IPS-20b (cell line): ENCODE data around the gene ZNF764.
"Not testable (repeated sequence)": the region's sequence is repeated elsewhere in the genome, so short reads cannot be mapped to it uniquely, and the experiment has no call there.

Source experiments
- H3K27ac ChIP-seq: one replicate; pipeline ENCODE4 v1.5.1; 2013; ENCODE audit warnings: low read length
- H3K27me3 ChIP-seq: 2 replicates; pipeline ENCODE4 v1.6.1; 2013; ENCODE audit warnings: mild to moderate bottlenecking, low read length, inconsistent platforms; ENCODE audit not compliant: insufficient read depth
- H3K36me3 ChIP-seq: 2 replicates; pipeline ENCODE4 v1.6.1; 2013; ENCODE audit warnings: low read depth, mild to moderate bottlenecking, inconsistent platforms, low read length, moderate library complexity; ENCODE audit not compliant: insufficient read depth
- H3K4me1 ChIP-seq: 2 replicates; pipeline ENCODE4 v1.6.1; 2013; ENCODE audit warnings: mild to moderate bottlenecking, control low read depth, inconsistent platforms, low read length, moderate library complexity; ENCODE audit not compliant: insufficient read depth
- H3K4me3 ChIP-seq: 2 replicates; pipeline ENCODE4 v1.5.1; 2013; ENCODE audit warnings: mild to moderate bottlenecking, low read length, inconsistent platforms
- H3K9ac ChIP-seq: 2 replicates; pipeline ENCODE4 v1.6.1; 2013; ENCODE audit warnings: low read depth, mild to moderate bottlenecking, inconsistent platforms, low read length, moderate library complexity
- H3K9me3 ChIP-seq: 2 replicates; pipeline ENCODE4 v1.6.1; 2013; ENCODE audit warnings: mild to moderate bottlenecking, low read depth, low read length, inconsistent platforms; ENCODE audit not compliant: insufficient read depth

Gene ZNF764

DNA sequence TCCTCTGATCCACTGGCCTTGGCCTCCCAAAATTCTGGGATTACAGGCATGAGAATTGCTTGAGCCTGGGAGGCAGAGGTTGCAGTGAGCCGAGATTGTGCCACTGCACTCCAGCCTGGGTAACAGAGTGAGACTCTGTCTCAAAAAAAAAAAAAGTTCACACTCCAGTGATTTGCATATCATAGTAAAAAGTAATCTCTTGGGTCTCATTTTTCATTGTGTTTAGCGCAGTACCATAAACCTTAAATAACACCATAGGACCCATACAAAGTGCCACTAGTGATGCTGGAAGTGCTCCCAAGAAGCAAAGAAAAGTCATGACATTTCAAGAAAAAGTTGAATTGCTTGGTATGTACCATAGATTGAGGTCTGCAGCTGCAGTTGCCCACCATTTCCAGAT lies 31.4 kb upstream of the ZNF764 start:
- H3K4me3 ChIP-seq, H3K27me3 ChIP-seq, H3K9me3 ChIP-seq, H3K4me1 ChIP-seq, H3K27ac ChIP-seq, H3K9ac ChIP-seq: not testable (repeated sequence)
- peaks cover 12% of the 10 kb centered on the region; the same call in 1 of the 2 replicates for H3K36me3 ChIP-seq

DNA sequence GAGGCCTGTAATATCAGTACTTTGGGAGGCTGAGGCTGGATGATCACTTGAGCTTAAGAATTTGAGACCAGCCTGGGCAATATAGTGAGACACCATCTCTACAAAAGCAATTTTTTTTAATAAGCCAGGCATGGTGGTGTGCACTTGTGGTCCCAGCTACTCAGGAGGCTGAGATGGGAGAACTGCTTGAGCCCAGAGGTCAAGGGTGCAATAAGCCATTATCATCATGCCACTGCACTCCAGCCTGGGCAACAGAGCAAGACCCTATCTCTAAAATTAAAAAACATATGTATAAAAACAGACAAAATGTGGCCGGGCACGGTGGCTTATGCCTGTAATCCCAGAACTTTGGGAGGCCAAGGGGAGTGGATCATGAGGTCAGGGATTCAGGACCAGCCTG lies 30.5 kb upstream of the ZNF764 start:
- Histone ChIP-seq H3K36me3 (peaks cover 17% of the 10 kb centered on the region; the same call in 1 of the 2 replicates), H3K4me3 (no peak overlapping the region), H3K9ac (no peak overlapping the region), H3K9me3 (no peaks in the 10 kb centered on the region), H3K4me1 (peaks cover 3% of the 10 kb centered on the region; the same call in 1 of the 2 replicates), H3K27me3 (no peaks in the 10 kb centered on the region), H3K27ac (no peak overlapping the region)

DNA sequence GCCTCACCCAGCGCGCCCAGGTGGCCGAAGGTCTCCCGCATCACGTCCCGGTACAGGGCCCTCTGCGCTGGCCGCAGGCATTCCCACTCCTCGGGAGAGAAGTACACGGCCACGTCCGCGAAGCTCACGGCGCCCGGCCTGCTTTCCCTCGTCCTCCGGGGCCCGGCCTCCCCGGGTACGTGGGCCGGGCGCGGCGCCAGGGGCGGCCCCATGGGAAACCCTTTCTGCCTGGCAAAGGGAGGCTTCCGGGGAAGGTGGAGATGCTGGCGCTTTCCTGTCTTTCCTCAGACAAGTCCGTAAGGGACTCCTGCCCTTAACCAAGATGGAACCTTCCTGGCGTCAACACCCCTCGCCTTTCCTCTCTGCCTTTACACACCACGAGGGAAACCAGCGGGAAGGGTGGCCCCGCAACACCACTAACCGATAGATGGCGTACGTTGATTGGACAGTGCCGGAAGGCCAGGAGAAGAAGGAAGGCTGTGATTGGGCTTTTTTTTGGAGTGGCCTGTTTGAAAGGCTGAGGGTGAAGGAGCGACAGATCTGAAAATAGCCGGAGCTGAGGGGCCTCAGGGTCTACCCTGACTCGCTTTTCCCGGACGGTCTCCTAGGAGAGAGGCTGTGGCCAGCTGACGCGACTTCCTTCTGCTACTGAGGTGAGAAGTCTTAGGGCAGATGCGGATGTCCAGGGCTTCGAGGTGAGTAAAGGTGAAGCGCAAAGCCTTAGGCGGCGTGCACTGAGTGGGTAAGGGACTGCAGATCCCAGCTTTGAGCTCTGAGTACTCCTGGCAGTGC lies 27.4 kb upstream of the ZNF764 start, which contains the start of gene ZNF785:
ZNF785 (minus strand) TSS at position 298 of the 792 bp plus-strand sequence; CDS start at position 212, 86 bp downstream.
- peaks cover 41% of the 10 kb centered on the region for H3K36me3 ChIP-seq
- H3K27ac ChIP-seq, result peak within 1 kb of the TSS; percentile 89
- no peaks in the 10 kb centered on the region for H3K9me3 ChIP-seq
- peak within 1 kb of the TSS; percentile 93 for H3K4me3 ChIP-seq
- H3K4me1 ChIP-seq, result peaks cover 3% of the 10 kb centered on the region; the same call in 1 of the 2 replicates
- peak within 1 kb of the TSS; percentile 95 for H3K9ac ChIP-seq
- no peaks in the 10 kb centered on the region for H3K27me3 ChIP-seq

DNA sequence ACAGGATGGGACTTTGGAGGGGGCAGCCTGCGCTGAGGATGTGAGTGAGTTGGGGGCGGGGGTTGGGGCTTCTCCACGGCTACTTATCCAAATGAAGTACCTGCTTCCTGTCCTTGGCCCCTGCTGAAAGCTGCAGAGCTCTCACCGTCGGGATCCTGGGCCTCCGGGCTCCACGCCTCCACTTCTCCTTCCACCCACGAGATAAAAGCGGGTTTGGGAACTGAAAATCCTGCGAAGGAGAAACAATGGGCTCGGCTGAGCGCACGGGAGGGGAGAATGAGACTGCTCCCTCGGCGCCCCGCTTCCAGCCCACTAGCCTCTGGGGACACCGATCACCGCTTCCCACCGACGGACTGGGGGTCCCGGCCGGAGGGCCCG lies 26.8 kb upstream of the ZNF764 start:
- Histone ChIP-seq H3K9me3 (no peaks in the 10 kb centered on the region), H3K27me3 (no peaks in the 10 kb centered on the region), H3K4me3 (peak overlapping the region; percentile 93), H3K27ac (peak overlapping the region; percentile 89), H3K9ac (peak overlapping the region; percentile 95), H3K4me1 (peaks cover 3% of the 10 kb centered on the region; the same call in 1 of the 2 replicates), H3K36me3 (peaks cover 41% of the 10 kb centered on the region)

DNA sequence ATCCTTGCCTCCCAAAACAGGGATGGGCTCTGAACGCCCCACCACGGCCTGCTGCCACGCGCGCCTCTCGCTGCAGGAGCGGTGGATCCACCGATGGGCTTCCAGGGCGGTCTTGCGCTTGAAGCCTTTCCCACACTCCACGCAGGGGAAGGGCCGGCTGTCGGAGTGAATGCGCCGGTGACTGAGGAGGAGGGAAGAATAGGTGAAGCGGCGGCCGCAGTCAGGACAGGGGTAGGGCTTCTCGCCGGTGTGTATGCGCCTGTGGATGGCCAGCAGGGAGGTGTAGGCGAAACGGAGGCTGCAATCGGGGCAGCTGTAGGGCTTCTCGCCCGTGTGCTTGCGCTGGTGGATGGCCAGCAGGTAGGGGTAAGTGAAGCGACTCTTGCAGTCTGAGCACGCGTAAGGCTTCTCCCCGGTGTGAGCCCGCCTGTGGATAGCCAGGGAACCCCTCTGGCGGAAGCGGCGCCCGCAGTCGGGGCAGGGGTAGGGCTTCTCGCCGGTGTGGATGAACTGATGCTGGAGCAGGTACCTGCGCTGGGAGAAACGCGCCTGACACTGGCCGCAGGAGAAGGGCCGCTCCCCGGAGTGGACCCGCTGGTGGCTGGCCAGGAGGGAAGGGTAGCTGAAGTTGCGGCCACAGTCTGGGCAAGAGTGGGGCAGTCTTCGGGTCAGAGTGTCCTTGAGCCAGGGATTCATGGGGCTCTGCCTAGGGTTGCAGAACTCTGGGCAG lies 24.6 kb upstream of the ZNF764 start:
- Histone ChIP-seq H3K9ac (no peak overlapping the region), H3K36me3 (peaks cover 47% of the 10 kb centered on the region)

DNA sequence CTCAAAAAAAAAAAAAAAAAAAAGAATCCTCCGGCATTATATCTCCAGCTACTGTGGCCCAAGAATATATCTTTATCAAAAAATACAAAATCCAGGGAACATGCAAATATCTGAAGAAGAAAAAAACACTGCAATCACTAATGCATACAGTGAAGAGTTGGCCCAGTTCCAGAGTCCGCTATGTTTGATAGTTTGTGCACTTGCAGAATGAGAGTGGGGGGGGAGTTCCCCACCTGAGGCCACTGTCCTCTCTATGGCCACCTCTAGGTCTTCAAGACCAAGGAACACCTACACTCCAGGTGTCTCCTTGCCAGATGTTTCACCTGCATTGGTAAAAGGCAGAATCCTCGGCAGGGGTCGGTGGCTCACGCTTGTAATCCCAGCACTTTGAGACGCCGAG lies 23.3 kb upstream of the ZNF764 start:
- Histone ChIP-seq H3K9me3 (no peaks in the 10 kb centered on the region), H3K4me1 (peaks cover 3% of the 10 kb centered on the region; the same call in 1 of the 2 replicates), H3K36me3 (peaks cover 43% of the 10 kb centered on the region)

More for the DNA sequence above, 24.6 kb upstream of the ZNF764 start:
- Histone ChIP-seq H3K27ac (no peak overlapping the region), H3K4me3 (no peak overlapping the region), H3K4me1 (peaks cover 3% of the 10 kb centered on the region; the same call in 1 of the 2 replicates), H3K9me3 (no peaks in the 10 kb centered on the region), H3K27me3 (no peaks in the 10 kb centered on the region)

DNA sequence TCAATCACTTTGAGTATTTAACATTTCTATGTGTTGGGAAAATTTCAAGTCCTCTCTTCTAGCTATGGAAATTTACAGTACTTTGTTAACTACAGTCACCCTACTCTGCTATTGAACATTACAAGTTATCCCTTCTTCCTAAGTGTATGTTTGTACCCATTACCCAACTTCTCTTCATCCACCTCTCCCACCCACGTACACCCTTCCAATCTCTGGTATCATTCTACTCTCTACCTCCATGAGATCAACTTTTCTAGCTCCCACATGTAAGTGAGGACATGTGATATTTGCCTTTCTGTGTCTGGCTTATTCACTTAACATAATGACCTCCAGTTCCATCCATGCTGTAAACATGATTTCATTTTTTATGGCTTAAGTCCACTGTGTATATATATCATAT lies 16.5 kb upstream of the ZNF764 start:
- Histone ChIP-seq H3K27me3 (no peaks in the 10 kb centered on the region), H3K9me3 (no peaks in the 10 kb centered on the region), H3K27ac (no peak overlapping the region)

More for the DNA sequence above, 23.3 kb upstream of the ZNF764 start:
- Histone ChIP-seq H3K27me3 (no peaks in the 10 kb centered on the region), H3K4me3 (no peak overlapping the region), H3K9ac (no peak overlapping the region), H3K27ac (no peak overlapping the region)

DNA sequence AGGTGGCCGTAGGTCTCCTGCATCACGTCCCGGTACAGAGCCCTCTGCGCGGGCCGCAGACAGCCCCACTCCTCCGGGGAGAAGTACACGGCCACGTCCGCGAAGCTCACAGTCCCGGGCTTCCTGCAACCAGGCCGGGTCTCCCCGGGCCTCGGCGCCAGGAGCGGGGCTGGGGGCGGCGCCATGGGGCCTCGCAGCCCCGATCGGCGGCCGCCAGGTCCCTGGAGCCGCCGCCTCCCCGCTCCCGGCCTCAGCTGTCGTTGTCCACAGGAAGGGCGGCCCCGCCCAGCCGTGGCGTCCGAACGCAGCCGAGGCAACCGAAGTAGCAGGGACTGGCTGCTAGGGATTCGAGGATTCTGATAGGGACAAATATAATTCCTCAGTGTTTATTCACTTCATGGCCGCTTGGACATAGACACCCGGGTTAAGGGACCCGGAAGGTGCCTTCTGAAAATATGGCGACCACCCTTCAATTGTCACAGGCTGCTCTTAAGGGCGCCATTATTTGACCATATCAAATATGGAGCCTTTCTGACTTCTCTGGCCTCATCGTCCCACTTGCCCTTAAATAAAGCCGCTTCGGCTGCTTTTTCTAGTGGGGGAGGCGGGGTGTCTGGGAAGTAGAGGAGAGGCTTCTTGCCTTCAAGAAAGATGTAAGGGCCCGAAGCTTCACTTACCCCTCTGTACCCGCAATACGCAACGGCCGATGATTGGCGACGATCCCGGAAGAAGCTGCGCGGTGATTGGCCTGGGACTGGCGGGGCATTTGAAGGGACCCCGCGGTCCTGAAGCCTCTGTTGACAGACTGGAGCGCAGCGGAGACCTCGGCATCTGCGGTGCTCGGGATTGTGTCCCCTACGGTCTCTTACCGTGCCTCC lies 13.5 kb upstream of the ZNF764 start, which contains the start of gene ZNF688:
ZNF688 (minus strand) TSS at position 270 of the 878 bp plus-strand sequence; CDS start at position 185, 85 bp downstream.
- H3K4me3 ChIP-seq, result peak within 1 kb of the TSS; percentile 80
- no peaks in the 10 kb centered on the region for H3K36me3 ChIP-seq
- H3K27ac ChIP-seq, result peak within 1 kb of the TSS; percentile 96
- H3K9me3 ChIP-seq, result no peaks in the 10 kb centered on the region
- peaks cover 3% of the 10 kb centered on the region for H3K4me1 ChIP-seq
- H3K27me3 ChIP-seq, result no peaks in the 10 kb centered on the region
- peak within 1 kb of the TSS; percentile 88; the same call in 1 of the 2 replicates for H3K9ac ChIP-seq

More for the DNA sequence above, 16.5 kb upstream of the ZNF764 start:
- Histone ChIP-seq H3K4me1 (peaks cover 3% of the 10 kb centered on the region), H3K36me3 (peaks cover 14% of the 10 kb centered on the region; the same call in 1 of the 2 replicates), H3K4me3 (no peak overlapping the region), H3K9ac (no peak overlapping the region)

DNA sequence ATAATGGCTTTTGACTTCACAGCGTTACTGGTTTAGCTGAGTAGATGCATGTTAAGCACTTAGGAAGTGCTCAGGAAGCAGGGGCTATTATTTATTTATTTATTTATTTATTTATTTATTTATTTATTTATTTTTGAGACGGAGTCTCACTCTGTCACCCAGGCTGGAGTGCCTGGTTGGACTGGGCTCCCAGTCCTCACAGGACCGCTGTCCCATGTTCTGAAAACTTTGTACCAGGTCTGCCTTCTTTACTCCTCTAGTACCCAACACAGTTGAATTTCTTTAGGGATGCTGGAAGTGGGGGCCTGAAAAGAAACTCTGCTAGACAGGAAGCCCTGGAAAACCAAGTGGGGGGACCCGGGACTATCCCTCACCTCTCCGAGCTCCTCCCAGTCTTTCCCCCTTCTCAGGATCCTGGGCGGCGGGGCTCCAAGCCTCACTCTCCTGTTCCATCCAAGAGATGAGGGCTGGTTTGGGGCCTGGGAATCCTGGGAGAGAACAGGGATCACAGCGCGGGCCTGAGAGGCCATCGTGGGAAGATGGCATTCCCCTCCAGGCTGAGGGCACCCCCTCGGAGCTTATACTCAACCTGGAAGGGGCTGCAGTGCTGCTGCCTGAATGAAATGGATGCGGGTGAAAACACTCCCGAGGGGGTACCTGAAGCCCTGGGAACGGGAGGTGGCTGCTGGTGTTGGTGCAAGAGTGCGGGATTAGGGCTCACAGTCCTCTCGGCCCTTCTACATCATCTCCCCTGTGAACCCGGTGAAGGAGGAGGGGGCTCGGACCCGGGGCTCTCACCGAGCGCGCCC lies 12.7 kb upstream of the ZNF764 start:
- peak overlapping the region; percentile 80 for H3K4me3 ChIP-seq
- H3K27me3 ChIP-seq, result no peaks in the 10 kb centered on the region
- peak overlapping the region; percentile 96 for H3K27ac ChIP-seq
- H3K9me3 ChIP-seq, result no peaks in the 10 kb centered on the region
- H3K36me3 ChIP-seq, result no peaks in the 10 kb centered on the region
- peaks cover 3% of the 10 kb centered on the region for H3K4me1 ChIP-seq
- H3K9ac ChIP-seq, result peak overlapping the region; percentile 88; the same call in 1 of the 2 replicates

DNA sequence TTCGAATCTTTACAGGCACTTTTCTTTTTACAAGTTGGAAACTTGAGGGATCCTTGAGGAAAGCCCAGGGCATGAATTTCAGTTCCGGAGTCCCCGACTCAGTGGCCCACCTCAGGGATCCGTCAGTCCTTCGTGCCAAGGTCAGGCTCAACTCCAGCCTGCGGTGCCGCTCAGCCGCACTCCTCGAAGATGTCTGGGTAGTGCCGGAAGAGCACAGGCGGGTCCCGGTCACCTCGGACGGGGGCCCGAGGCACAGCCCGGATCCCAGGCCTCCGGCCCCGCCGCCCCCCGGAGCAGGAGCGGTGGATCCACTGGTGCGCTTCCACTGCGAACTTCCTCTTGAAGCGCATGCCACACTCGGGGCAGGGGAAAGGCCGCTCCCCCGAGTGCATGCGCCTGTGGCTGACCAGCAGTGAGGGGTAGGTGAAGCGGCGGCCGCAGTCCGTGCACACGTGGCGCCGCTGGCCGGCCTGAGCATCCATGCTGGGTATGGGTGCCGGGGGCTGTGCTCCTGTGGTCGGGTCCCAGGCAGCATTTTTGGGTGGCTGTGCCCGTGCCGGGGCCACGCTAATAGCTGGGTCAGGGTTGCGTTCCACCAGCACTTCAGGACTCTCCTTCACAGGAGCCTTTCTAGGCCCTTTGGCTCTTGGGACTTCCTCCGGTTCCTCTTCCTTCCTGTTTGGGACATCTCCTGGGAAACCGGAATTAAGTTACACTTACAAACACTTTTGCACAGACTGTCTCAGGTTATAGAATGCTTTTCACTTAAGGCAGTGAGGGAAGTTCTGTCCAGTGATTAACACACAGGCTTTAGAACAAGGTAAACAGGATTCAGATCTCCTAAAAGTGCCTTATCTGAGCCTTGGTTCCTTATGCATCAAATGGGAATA lies 11.8 kb upstream of the ZNF764 start:
- Histone ChIP-seq H3K27ac (no peak overlapping the region), H3K9me3 (no peaks in the 10 kb centered on the region), H3K4me3 (no peak overlapping the region), H3K27me3 (no peaks in the 10 kb centered on the region), H3K4me1 (peaks cover 3% of the 10 kb centered on the region), H3K36me3 (no peaks in the 10 kb centered on the region), H3K9ac (no peak overlapping the region)
